Omental fat pad (tissue), 4 donors: ENCODE results near the gene RASAL2. TPM values are rescaled to one million over a fixed set of nuclear protein-coding genes. Genes with fewer than 3 reads are reported as not detected.
"Not testable (repeated sequence)": the region's sequence is repeated elsewhere in the genome, so short reads cannot be mapped to it uniquely, and the experiment has no call there.

ENCODE experiments used
- ATAC-seq: fragments of 150-250 bp; one replicate; pipeline ENCODE4 v1.9.1; 2016; ENCODE audit warnings: mild to moderate bottlenecking, moderate library complexity; ENCODE audit not compliant: low FRiP score
- DNase-seq: peaks from one replicate; pipeline ENCODE4 v3.0.0-alpha.2; 2019; ENCODE audit warnings: low spot score
- total RNA-seq, 4 donors: library from RNA; depleted of rRNA; stranded (reverse); fragments of >200 nt; gene quantifications; one replicate each; pipeline ENCODE4 v1.1.0, GENCODE V29; 2016
- TF ChIP-seq, protein P1 (sequence below), 3 donors: fragments of 450-650 bp; IDR thresholded peaks; one replicate each; pipeline ENCODE4 v1.5.1; 2016 to 2017; ENCODE audit warnings: antibody characterized with exemption in 3 of 3, mild to moderate bottlenecking in 3 of 3, moderate library complexity in 2 of 3

The RASAL2 gene
- total RNA-seq, 4 donors from 2014 or later: 13.5 to 52.3 (median 30.9) TPM

DNA sequence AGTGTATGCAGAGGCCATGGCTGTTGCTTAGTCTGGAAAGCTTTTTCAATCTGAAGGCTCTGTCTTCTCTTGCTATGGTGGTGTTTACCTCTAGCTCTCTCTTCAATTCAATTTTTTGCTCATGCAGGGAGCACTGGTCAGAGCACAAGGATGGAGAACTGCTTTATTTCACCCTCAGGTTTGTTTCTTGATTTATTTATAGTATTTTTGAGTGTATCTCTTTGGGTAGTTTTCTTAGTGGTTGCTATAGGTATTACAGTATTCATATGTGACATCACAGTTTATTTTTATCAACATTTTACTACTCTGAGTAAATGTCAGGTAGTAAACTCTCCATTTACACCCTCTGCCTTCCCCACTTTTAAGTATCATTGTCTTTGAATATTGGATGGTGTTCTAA lies 147.9 kb downstream of the RASAL2 start:
- DNase-seq: no peak
- TF ChIP-seq, protein P1, sequence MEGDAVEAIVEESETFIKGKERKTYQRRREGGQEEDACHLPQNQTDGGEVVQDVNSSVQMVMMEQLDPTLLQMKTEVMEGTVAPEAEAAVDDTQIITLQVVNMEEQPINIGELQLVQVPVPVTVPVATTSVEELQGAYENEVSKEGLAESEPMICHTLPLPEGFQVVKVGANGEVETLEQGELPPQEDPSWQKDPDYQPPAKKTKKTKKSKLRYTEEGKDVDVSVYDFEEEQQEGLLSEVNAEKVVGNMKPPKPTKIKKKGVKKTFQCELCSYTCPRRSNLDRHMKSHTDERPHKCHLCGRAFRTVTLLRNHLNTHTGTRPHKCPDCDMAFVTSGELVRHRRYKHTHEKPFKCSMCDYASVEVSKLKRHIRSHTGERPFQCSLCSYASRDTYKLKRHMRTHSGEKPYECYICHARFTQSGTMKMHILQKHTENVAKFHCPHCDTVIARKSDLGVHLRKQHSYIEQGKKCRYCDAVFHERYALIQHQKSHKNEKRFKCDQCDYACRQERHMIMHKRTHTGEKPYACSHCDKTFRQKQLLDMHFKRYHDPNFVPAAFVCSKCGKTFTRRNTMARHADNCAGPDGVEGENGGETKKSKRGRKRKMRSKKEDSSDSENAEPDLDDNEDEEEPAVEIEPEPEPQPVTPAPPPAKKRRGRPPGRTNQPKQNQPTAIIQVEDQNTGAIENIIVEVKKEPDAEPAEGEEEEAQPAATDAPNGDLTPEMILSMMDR (IDR thresholded peaks at IDR 0.05): no peak
- ATAC-seq: no peak

DNA sequence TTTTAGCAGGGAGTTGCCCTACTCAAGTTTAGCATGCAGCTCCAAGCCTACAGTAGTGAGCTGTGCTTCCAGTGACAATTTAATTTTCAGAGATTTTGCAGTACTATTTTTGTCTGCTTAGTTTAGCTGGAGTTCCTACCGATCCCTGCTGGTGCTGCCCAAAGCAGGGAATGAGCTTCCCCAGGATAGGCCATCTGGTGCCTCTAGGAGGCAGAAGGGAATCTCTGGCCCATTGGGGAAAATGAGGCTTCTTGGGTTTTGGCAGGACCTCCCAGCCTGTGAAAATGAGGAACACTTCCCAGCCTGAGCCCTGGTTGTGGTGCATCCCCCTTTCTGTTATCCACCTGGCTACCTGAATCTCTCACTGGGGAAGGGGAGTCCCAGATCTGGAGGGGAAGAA lies 149.2 kb downstream of the RASAL2 start:
- no peak for DNase-seq
- no peak for ATAC-seq
- TF ChIP-seq, protein P1 (IDR thresholded peaks at IDR 0.05): no peak

DNA sequence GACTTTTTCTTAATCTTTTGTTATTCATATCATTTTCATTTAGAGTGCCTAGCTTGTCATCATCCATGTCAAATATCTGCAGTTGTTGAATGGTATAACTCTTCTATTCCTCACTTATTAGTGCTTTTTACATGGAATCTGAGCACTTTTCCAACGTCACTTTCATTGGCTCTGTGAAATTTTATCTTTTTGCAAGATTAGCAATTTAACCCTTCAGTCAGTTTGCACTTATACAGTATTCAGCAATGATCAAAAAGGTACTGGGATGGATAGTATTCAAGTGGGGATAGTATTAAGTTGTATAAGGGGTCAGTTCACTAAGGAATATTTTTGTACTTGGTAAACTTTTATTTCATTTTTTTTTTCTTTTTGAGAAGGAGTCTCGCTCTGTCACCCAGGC lies 150.0 kb downstream of the RASAL2 start:
- TF ChIP-seq, protein P1 (IDR thresholded peaks at IDR 0.05): no peak
- no peak for DNase-seq
- ATAC-seq: no peak

DNA sequence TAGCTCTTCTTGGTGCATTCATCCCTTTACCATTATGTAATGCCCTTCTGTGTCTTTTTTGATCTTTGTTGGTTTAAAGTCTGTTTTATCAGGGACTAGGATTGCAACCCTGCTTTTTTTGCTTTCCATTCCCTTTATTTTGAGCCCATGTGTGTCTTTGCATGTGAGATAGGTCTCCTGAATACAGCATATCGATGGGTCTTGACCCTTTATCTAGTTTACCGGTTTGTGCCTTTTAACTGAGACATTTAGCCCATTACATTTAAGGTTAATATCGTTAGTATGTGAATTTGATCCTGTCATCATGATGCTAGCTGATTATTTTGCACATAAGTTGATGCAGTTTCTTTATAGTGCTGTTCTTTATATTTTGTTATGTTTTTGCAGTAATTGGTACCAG lies 154.4 kb downstream of the RASAL2 start:
- DNase-seq, ATAC-seq: not testable (repeated sequence)

DNA sequence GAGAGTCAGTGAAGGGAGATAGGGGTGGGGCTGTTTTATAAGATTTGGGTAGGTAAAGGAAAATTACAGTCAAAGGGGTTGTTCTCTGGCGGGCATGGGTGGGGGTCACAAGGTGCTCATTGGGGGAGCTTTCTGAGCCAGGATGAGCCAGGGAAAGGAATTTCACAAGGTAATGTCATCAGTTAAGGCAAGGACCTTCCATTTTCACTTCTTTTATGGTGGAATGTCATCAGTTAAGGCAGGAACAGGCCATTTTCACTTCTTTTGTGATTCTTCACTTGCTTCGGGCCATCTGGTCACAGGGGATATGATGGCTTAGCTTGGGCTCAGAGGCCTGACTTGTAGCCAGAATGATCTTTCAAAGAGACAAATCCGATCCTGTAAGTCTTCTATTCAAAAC lies 159.7 kb downstream of the RASAL2 start:
- DNase-seq, ATAC-seq: not testable (repeated sequence)

DNA sequence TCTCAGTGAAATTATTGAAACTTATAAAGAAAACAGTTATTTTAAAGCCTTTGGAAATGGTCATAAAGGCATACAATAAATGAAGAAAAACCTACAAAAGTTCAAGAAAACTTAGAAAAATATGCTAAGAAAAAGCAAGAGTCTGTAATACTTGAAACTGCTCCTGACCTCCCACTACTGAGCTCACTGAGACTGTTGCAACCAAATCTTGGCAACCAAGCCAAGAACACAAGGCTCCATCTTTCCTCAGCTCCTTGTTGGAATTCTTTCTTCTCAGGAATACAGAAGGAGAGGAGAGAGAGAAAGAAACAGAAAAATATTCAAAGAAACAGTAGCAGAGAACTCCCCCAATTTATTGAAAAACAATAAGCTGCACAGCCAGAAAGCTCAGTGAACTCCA lies 160.5 kb downstream of the RASAL2 start:
- no peak for ATAC-seq
- TF ChIP-seq, protein P1 (IDR thresholded peaks at IDR 0.05): no peak
- DNase-seq: no peak

DNA sequence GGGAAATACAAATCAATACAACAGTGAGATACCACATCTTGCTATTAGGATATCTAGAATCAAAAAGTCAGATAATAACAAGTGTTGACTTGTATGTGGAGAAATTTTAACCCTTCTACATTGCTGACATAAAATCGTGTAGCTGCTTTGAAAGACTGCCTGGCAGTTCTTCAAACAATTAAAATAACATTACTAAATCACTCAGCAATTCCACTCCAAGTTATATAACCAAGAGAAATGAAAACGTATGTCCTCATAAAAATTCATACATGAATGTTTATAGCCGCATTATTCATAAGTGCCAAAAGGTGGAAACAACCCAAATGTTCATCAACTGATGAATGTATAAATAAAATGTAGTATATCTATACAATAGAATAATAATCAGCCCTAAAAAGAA lies 164.6 kb downstream of the RASAL2 start:
- ATAC-seq (no peak), DNase-seq (no peak)
- TF ChIP-seq, protein P1 (IDR thresholded peaks at IDR 0.05): no peak

DNA sequence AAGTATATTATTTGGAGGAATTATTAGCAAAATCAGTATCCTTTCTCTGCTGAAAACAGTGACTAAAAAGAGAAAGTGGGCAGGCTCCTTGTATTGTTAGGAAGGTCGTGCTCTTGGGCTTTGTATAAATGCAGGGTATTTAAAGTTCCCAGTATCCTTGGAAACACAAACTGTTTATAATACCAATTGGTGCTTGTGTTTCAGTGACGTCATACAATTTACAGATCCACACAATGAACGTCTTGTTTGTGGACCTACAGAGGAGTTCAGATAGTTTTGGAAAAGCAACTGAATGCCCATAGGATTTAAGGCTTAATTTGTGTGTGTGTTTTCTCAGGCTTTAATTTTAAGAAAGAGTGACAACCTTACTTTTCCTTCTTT lies 168.2 kb downstream of the RASAL2 start:
- TF ChIP-seq, protein P1 (IDR thresholded peaks at IDR 0.05): no peak
- no peak for DNase-seq
- no peak for ATAC-seq
